Measurements from ENCODE around the gene NAA40. TPM values are rescaled to one million over a fixed set of nuclear protein-coding genes. Genes with fewer than 3 reads are reported as not detected.

NAA40 gene
- total and polyA plus RNA-seq, 2 of the 13 experiments (the other 11 are each of a cell fraction or from before 2014, with no cell fraction given), result 11.1 to 17.9 TPM

DNA sequence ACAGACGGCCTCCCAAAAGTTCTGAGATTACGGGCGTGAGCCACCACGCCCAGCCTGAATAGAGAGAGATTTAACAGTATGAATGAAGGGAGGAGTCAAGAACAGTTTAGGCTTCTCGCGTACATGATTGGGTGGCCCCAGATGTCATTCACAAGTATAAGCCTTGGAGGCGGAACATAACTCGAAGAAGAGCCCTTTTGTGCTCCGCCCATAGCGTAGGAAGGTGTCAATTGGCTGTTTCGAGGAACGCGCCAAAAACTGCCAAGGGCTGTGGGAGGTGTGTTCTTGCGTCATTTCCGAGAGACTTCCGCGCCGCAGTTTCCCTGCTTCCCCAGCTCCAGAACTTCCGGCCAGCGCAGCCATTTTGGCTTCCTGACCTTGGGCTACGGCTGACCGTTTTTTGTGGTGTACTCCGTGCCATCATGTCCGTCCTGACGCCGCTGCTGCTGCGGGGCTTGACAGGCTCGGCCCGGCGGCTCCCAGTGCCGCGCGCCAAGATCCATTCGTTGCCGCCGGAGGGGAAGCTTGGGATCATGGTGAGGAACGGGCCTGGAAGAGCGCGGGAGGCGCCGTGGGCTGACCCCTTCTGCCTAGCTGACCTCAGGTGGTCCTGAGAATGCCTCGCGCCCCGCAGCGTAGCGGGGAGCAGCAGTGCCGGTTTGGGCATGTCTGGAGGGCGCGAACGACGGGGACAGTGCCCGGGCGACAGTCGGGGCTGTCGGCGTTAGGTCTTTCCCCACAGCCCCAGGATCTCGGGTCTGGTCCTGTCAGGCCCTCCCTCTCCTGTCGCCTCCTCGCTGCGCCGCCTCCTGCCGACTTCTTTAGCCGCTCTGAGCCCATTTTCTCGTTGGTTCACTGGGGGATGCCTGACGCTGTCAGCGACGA is 35.7 kb downstream of the NAA40 start, which contains the start of gene COX8A (continued):
- TF ChIP-seq ZNF20 (CRISPR knock-in tag; IDR thresholded peaks at IDR 0.05), result no peak
- TF ChIP-seq EZH2 (conservative IDR thresholded peaks at IDR 0.05; ENCODE audit: low read depth, low read length), result no peak
- TF ChIP-seq, protein P1, sequence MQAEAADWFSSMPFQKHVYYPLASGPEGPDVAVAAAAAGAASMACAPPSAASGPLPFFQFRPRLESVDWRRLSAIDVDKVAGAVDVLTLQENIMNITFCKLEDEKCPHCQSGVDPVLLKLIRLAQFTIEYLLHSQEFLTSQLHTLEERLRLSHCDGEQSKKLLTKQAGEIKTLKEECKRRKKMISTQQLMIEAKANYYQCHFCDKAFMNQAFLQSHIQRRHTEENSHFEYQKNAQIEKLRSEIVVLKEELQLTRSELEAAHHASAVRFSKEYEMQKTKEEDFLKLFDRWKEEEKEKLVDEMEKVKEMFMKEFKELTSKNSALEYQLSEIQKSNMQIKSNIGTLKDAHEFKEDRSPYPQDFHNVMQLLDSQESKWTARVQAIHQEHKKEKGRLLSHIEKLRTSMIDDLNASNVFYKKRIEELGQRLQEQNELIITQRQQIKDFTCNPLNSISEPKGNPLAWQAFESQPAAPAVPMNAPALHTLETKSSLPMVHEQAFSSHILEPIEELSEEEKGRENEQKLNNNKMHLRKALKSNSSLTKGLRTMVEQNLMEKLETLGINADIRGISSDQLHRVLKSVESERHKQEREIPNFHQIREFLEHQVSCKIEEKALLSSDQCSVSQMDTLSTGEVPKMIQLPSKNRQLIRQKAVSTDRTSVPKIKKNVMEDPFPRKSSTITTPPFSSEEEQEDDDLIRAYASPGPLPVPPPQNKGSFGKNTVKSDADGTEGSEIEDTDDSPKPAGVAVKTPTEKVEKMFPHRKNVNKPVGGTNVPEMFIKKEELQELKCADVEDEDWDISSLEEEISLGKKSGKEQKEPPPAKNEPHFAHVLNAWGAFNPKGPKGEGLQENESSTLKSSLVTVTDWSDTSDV (CRISPR knock-in tag; IDR thresholded peaks at IDR 0.05), result 0 out of 2 replicates have a peak, but pooled peaks have one; percentile 23
- peak; percentile 55 for TF ChIP-seq MED8 (CRISPR knock-in tag; IDR thresholded peaks at IDR 0.05; ENCODE audit: insufficient replicate concordance)
- peak; percentile 80 for TF ChIP-seq ZNF350 (CRISPR knock-in tag; IDR thresholded peaks at IDR 0.05; ENCODE audit: borderline replicate concordance, low read depth)
- TF ChIP-seq ZNF75D (CRISPR knock-in tag; IDR thresholded peaks at IDR 0.05; ENCODE audit: borderline replicate concordance), result no peak
- TF ChIP-seq ZNF660 (CRISPR knock-in tag; IDR thresholded peaks at IDR 0.05; ENCODE audit: borderline replicate concordance, low read depth), result no peak
- TF ChIP-seq KMT2B (CRISPR knock-in tag; IDR thresholded peaks at IDR 0.05), result peak; percentile 87
- TF ChIP-seq U2AF1 (optimal IDR thresholded peaks at IDR 0.05; ENCODE audit: low read depth, low read length), result no peak
- TF ChIP-seq ZNF670 (CRISPR knock-in tag; IDR thresholded peaks at IDR 0.05; ENCODE audit: borderline replicate concordance), result 0 out of 2 replicates have a peak, but pooled peaks have one; percentile 55
- TF ChIP-seq CENPT (CRISPR knock-in tag; IDR thresholded peaks at IDR 0.05; ENCODE audit: low read depth), result no peak
- TF ChIP-seq, protein P2, sequence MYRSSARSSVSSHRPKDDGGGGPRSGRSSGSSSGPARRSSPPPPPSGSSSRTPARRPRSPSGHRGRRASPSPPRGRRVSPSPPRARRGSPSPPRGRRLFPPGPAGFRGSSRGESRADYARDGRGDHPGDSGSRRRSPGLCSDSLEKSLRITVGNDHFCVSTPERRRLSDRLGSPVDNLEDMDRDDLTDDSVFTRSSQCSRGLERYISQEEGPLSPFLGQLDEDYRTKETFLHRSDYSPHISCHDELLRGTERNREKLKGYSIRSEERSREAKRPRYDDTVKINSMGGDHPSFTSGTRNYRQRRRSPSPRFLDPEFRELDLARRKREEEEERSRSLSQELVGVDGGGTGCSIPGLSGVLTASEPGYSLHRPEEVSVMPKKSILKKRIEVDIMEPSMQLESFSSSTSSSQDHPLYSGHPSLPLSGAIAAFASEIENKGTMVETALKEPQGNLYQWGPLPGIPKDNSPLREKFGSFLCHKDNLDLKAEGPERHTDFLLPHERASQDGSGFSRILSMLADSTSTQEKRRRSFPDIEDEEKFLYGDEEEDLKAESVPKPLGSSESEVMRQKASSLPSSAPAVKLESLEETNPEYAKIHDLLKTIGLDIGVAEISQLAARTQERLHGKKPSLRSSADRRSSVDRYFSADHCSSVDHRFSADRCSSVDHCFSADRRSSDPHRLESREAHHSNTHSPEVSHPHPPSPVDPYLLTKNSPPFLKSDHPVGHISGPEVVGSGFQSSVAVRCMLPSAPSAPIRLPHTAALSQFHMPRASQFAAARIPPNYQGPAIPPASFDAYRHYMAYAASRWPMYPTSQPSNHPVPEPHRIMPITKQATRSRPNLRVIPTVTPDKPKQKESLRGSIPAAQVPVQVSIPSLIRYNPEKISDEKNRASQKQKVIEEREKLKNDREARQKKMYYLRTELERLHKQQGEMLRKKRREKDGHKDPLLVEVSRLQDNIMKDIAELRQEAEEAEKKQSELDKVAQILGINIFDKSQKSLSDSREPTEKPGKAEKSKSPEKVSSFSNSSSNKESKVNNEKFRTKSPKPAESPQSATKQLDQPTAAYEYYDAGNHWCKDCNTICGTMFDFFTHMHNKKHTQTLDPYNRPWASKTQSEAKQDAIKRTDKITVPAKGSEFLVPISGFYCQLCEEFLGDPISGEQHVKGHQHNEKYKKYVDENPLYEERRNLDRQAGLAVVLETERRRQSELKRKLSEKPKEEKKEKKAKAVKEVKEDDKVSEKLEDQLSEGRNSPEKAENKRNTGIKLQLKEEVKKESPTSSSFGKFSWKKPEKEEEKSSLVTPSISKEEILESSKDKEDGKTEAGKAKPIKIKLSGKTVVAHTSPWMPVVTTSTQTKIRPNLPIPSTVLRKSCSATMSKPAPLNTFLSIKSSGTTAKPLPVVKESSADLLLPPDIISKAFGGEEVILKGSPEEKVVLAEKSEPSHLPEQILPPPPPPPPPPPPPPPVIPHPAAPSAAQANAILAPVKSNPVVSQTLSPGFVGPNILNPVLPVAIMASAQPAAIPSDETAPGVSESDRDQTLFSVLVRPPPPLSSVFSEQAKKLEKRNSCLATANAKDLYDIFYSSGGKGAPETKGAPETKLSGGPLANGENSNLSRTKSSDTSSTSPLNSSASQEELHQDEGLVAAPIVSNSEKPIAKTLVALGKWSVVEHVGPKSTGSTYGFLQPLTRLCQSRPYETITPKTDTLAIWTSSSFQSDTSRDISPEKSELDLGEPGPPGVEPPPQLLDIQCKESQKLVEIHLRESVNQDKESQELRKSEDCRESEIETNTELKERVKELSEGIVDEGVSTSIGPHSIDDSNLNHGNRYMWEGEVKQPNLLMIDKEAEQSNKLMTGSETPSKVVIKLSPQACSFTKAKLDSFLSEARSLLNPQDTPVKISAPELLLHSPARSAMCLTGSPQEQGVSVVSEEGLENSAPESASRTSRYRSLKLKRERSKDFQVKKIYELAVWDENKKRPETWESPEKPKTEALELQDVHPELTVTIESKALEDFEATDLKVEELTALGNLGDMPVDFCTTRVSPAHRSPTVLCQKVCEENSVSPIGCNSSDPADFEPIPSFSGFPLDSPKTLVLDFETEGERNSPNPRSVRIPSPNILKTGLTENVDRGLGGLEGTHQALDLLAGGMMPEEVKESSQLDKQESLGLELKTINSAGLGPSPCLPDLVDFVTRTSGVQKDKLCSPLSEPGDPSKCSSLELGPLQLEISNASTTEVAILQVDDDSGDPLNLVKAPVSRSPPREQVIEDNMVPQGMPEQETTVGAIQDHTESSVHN (CRISPR knock-in tag; IDR thresholded peaks at IDR 0.05), result 0 out of 2 replicates have a peak, but pooled peaks have one; percentile 61
- no peak for TF ChIP-seq ZNF253 (CRISPR knock-in tag; IDR thresholded peaks at IDR 0.05; ENCODE audit: borderline replicate concordance)
- TF ChIP-seq, protein P3, sequence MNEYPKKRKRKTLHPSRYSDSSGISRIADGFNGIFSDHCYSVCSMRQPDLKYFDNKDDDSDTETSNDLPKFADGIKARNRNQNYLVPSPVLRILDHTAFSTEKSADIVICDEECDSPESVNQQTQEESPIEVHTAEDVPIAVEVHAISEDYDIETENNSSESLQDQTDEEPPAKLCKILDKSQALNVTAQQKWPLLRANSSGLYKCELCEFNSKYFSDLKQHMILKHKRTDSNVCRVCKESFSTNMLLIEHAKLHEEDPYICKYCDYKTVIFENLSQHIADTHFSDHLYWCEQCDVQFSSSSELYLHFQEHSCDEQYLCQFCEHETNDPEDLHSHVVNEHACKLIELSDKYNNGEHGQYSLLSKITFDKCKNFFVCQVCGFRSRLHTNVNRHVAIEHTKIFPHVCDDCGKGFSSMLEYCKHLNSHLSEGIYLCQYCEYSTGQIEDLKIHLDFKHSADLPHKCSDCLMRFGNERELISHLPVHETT (CRISPR knock-in tag; conservative IDR thresholded peaks at IDR 0.05), result 0 out of 2 replicates have a peak, but pooled peaks have one; percentile 62
